SK-N-SH (cell line): ENCODE data around the gene MYO9A. TPM values are rescaled to one million over a fixed set of nuclear protein-coding genes. Genes with fewer than 3 reads are reported as not detected.

ENCODE experiments used
- CTCF ChIA-PET: fragments of 300-600, 350-600 bp; formaldehyde crosslinking; extraction: SDS; loops from one replicate; lab custom pipeline; 2021; lab: Yijun Ruan, JAX
- POLR2A ChIA-PET: fragments of 350-600 bp; sonication (Branson Sonifier 250); formaldehyde crosslinking; extraction: SDS; loops from one replicate; lab custom pipeline; 2020; ENCODE audit warnings: antibody characterized with exemption, inconsistent platforms; lab: Yijun Ruan, JAX
- DNase-seq: peaks from one replicate; pipeline ENCODE4 v3.0.0; 2012
- H2AFZ ChIP-seq: fragments of 200-600 bp; sonication (generic); 2 replicates; pipeline ENCODE4 v1.8.1; 2016; ENCODE audit warnings: antibody characterized with exemption, mild to moderate bottlenecking, low read depth
- H3F3A ChIP-seq: fragments of 200-600 bp; sonication (generic); replicated peaks from 2 replicates; pipeline ENCODE3; 2016; ENCODE audit warnings: antibody characterized with exemption, mild to moderate bottlenecking; ENCODE audit not compliant: insufficient read depth
- H3K27ac ChIP-seq, 2 experiments: fragments of 200-500 bp in 1 of 2; fragments of 200-600 bp in 1 of 2; sonication (Bioruptor generic) in 1 of 2; sonication (generic), shearing (Covaris generic) in 1 of 2; 2 replicates each; pipeline versions ENCODE4 v1.5.1 to v1.6.1; 2014 to 2016; ENCODE audit warnings: low read depth in 2 of 2, inconsistent platforms in 1 of 2, low read length in 1 of 2, mild to moderate bottlenecking in 1 of 2, mixed read lengths in 1 of 2
- H3K27me3 ChIP-seq: fragments of 200-600 bp; sonication (generic), shearing (Covaris generic); 2 replicates; pipeline ENCODE4 v1.6.1; 2016; ENCODE audit warnings: mixed run types; ENCODE audit not compliant: insufficient read depth
- H3K36me3 ChIP-seq, 2 experiments: fragments of 200-500 bp in 1 of 2; fragments of 200-600 bp in 1 of 2; sonication (Bioruptor generic) in 1 of 2; sonication (generic) in 1 of 2; replicated peaks in 1 of 2; 2 replicates each; pipeline versions ENCODE3 to v1.5.1; 2014 to 2016; ENCODE audit warnings: low read length in 1 of 2, mild to moderate bottlenecking in 1 of 2; ENCODE audit not compliant: insufficient read depth in 2 of 2, control insufficient read depth in 1 of 2
- H3K4me1 ChIP-seq, 2 experiments: fragments of 200-500 bp in 1 of 2; fragments of 200-600 bp in 1 of 2; sonication (Bioruptor generic) in 1 of 2; sonication (generic), shearing (Covaris generic) in 1 of 2; 2 replicates each; pipeline versions ENCODE4 v1.5.1 to v1.6.1; 2014 to 2016; ENCODE audit warnings: low read depth in 1 of 2, low read length in 1 of 2, mixed run types in 1 of 2; ENCODE audit not compliant: insufficient read depth in 2 of 2, control insufficient read depth in 1 of 2
- H3K4me2 ChIP-seq: fragments of 200-600 bp; sonication (generic), shearing (Covaris generic); 2 replicates; pipeline ENCODE4 v1.6.1; 2017; ENCODE audit warnings: mixed run types
- H3K4me3 ChIP-seq, 2 experiments: fragments of 200-500 bp in 1 of 2; fragments of 200-600 bp in 1 of 2; sonication (Bioruptor generic) in 1 of 2; sonication (generic), shearing (Covaris generic) in 1 of 2; 2 replicates each; pipeline versions ENCODE4 v1.5.1 to v1.8.1; 2014 to 2016; ENCODE audit warnings: low read depth in 2 of 2, inconsistent platforms in 1 of 2, low read length in 1 of 2, mild to moderate bottlenecking in 1 of 2, mixed read lengths in 1 of 2, moderate library complexity in 1 of 2
- H3K79me2 ChIP-seq: fragments of 200-600 bp; sonication (generic); 2 replicates; pipeline ENCODE4 v1.8.1; 2017; ENCODE audit warnings: mild to moderate bottlenecking; ENCODE audit not compliant: insufficient read depth
- H3K9ac ChIP-seq: fragments of 200-600 bp; sonication (generic); 2 replicates; pipeline ENCODE4 v1.6.1; 2017; ENCODE audit warnings: mixed run types
- H3K9me2 ChIP-seq: fragments of 200-600 bp; sonication (generic); 2 replicates; pipeline ENCODE4 v1.6.1; 2017; ENCODE audit warnings: mixed run types
- H3K9me3 ChIP-seq: fragments of 200-600 bp; sonication (generic); 2 replicates; pipeline ENCODE4 v1.6.1; 2017; ENCODE audit warnings: mixed run types, mild to moderate bottlenecking, moderate library complexity
- H4K20me1 ChIP-seq: fragments of 200-600 bp; sonication (generic); 2 replicates; pipeline ENCODE4 v1.6.1; 2017; ENCODE audit warnings: mild to moderate bottlenecking, mixed run types; ENCODE audit not compliant: insufficient read depth
- EZH2phosphoT487 ChIP-seq: fragments of 200-600 bp; sonication (generic); IDR thresholded peaks from 2 replicates; pipeline ENCODE4 v1.6.1; 2017; ENCODE audit warnings: low read depth, mixed run types, mild to moderate bottlenecking, antibody characterized with exemption, moderate library complexity, borderline replicate concordance
- FOXJ3 ChIP-seq: sonication (generic); formaldehyde crosslinking; IDR thresholded peaks from 2 replicates; pipeline ENCODE4 v1.5.1; 2020; ENCODE audit warnings: mild to moderate bottlenecking, missing genetic modification reagents
- FOXM1 ChIP-seq: IDR thresholded peaks from 2 replicates; pipeline ENCODE4 v1.4.0; 2012; ENCODE audit warnings: low read depth, mild to moderate bottlenecking
- GABPA ChIP-seq: IDR thresholded peaks from 2 replicates; pipeline ENCODE4 v1.4.0; 2012; ENCODE audit warnings: low read depth, mild to moderate bottlenecking
- IRF3 ChIP-seq: fragments of 150-350 bp; IDR thresholded peaks from 2 replicates; pipeline ENCODE4 v1.6.1; 2016; ENCODE audit warnings: mild to moderate bottlenecking, low read depth, low read length
- MEF2A ChIP-seq: IDR thresholded peaks from 2 replicates; pipeline ENCODE4 v1.4.0; 2012; ENCODE audit warnings: low read depth, borderline replicate concordance
- NFIC ChIP-seq: IDR thresholded peaks from 2 replicates; pipeline ENCODE4 v1.4.0; 2012; ENCODE audit warnings: borderline replicate concordance
- RAD21 ChIP-seq: IDR thresholded peaks from 2 replicates; pipeline ENCODE4 v1.6.1; 2012; ENCODE audit warnings: mild to moderate bottlenecking, low read length
- RCOR1 ChIP-seq: fragments of 150-350 bp; IDR thresholded peaks from 2 replicates; pipeline ENCODE4 v1.6.1; 2017; ENCODE audit warnings: antibody characterized with exemption, low read length
- REST ChIP-seq: IDR thresholded peaks from 2 replicates; pipeline ENCODE4 v1.6.1; 2012; ENCODE audit warnings: mild to moderate bottlenecking, low read depth, low read length, moderate library complexity
- RXRA ChIP-seq: IDR thresholded peaks from 2 replicates; pipeline ENCODE4 v1.4.0; 2012; ENCODE audit warnings: low read depth, mild to moderate bottlenecking, borderline replicate concordance
- SIN3A ChIP-seq: IDR thresholded peaks from 2 replicates; pipeline ENCODE4 v1.6.1; 2012; ENCODE audit warnings: low read depth, mild to moderate bottlenecking, low read length, moderate library complexity, borderline replicate concordance
- SMC3 ChIP-seq: IDR thresholded peaks from 2 replicates; pipeline ENCODE4 v1.6.1; 2012; ENCODE audit warnings: low read depth, low read length, improper control_type of control experiment
- TAF1 ChIP-seq: IDR thresholded peaks from 2 replicates; pipeline ENCODE4 v1.6.1; 2012; ENCODE audit warnings: low read depth, mild to moderate bottlenecking, low read length, moderate library complexity, borderline replicate concordance
- TCF12 ChIP-seq: IDR thresholded peaks from 2 replicates; pipeline ENCODE4 v1.4.0; 2012
- TEAD4 ChIP-seq: IDR thresholded peaks from 2 replicates; pipeline ENCODE4 v1.4.0; 2012; ENCODE audit warnings: mild to moderate bottlenecking, borderline replicate concordance; ENCODE audit not compliant: insufficient read depth
- WGBS: methylation state at CpG from one replicate; pipeline ENCODE4 v1.1.6; 2017; ENCODE audit warnings: low lambda C conversion rate; 5-methylcytosine and 5-hydroxymethylcytosine counted together
- polyA plus RNA-seq, 3 experiments: library from polyadenylated mRNA; depleted of rRNA; stranded (reverse); fragments of >200 nt; gene quantifications; 2 replicates each; pipeline ENCODE4 v1.2.3, GENCODE V29; 2012
- TF ChIP-seq, protein P1 (sequence below): fragments of 150-350 bp; IDR thresholded peaks from 2 replicates; pipeline ENCODE4 v1.6.1; 2017; ENCODE audit warnings: antibody characterized with exemption, low read length, low read depth, borderline replicate concordance

MYO9A gene
- polyA plus RNA-seq, 1 of the 3 experiments (the other 2 are of a cell fraction) = 4.1 TPM

DNA sequence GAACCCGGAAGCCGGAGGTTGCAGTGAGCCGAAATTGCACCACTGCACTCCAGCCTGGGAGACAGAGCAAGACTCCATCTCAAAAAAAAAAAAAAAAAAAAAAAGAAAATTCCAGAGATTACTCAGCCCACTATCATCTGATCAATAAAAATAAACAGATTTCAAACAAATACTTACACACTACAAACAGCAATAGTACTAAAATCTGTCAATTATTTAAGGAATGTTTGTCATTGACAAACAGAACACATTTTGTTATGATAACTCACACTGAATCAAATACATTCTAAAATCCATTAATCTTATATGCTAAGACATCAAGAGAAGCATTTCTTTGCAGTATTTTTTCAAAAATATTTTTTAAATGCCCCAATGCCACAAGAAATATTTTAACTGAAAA is 7.6 kb downstream of the MYO9A start:
- no peaks in the 10 kb centered on the region for H3K9me3 ChIP-seq
- H3K9me2 ChIP-seq = no peaks in the 10 kb centered on the region
- H4K20me1 ChIP-seq = peaks cover 66% of the 10 kb centered on the region
- H3K4me3 ChIP-seq = no peak overlapping the region
- H3K79me2 ChIP-seq = peaks cover 98% of the 10 kb centered on the region
- 82% methylated on average over 3 of the region's 3 CpGs for WGBS
- peaks cover 7% of the 10 kb centered on the region for H3F3A ChIP-seq
- no peak overlapping the region for H3K27ac ChIP-seq
- ChIA-PET CTCF (no interaction called here), POLR2A (no interaction called here)
- H3K9ac ChIP-seq = no peak overlapping the region
- no peaks in the 10 kb centered on the region for H3K36me3 ChIP-seq
- H3K27me3 ChIP-seq = no peaks in the 10 kb centered on the region
- no peak overlapping the region for H2AFZ ChIP-seq
- H3K4me1 ChIP-seq = no peaks in the 10 kb centered on the region; a peak in 2 of 4 replicates
- no peak for DNase-seq
- no peak overlapping the region for H3K4me2 ChIP-seq
- TF ChIP-seq, protein P1, sequence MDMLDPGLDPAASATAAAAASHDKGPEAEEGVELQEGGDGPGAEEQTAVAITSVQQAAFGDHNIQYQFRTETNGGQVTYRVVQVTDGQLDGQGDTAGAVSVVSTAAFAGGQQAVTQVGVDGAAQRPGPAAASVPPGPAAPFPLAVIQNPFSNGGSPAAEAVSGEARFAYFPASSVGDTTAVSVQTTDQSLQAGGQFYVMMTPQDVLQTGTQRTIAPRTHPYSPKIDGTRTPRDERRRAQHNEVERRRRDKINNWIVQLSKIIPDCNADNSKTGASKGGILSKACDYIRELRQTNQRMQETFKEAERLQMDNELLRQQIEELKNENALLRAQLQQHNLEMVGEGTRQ = no peak
- TF ChIP-seq IRF3 (no peak), EZH2phosphoT487 (no peak), REST (no peak), GABPA (no peak), TEAD4 (no peak), RXRA (no peak), SMC3 (no peak), FOXJ3 (CRISPR knock-in tag) (no peak), TAF1 (no peak), RCOR1 (no peak)

DNA sequence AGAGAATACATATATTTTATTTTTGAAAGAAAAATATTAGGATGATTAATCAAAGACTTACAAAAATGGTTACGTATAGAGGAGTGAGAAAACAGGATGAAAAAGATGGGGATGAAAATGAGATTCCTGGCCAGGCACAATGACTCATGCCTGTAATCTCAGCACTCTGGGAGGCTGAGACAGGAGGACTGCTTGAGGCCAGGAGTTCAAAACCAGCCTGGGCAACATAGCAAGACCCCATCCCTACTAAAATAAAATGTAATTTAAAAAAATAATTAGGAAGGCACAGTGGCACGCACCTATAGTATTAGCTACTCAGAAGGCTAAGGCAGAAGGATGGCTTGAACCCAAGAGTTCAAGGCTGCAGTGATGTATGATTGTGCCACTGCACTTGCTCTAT is 11.9 kb downstream of the MYO9A start:
- no peak overlapping the region for H2AFZ ChIP-seq
- H3K9me3 ChIP-seq = no peaks in the 10 kb centered on the region
- ChIA-PET POLR2A (no interaction called here), CTCF (no interaction called here)
- H3K36me3 ChIP-seq = no peaks in the 10 kb centered on the region
- no peak overlapping the region for H3K4me3 ChIP-seq
- peaks cover 7% of the 10 kb centered on the region for H3F3A ChIP-seq
- no peaks in the 10 kb centered on the region for H3K9me2 ChIP-seq
- H3K4me1 ChIP-seq = peaks cover 0 to 4% of the 10 kb centered on the region in 2 experiments; a peak in 1 of 4 replicates
- 100% methylated on average over 2 of the region's 2 CpGs for WGBS
- TF ChIP-seq SIN3A = no peak
- no peak for TF ChIP-seq MEF2A
- no peak for TF ChIP-seq IRF3
- no peak for TF ChIP-seq FOXM1
- no peak for TF ChIP-seq RAD21
- TF ChIP-seq SMC3 = no peak
- TF ChIP-seq NFIC = no peak
- TF ChIP-seq GABPA = no peak
- TF ChIP-seq RCOR1 = no peak
- no peak for TF ChIP-seq TCF12
- H3K27ac ChIP-seq = no peak overlapping the region
- no peak for DNase-seq
- peaks cover 58% of the 10 kb centered on the region for H4K20me1 ChIP-seq
- H3K79me2 ChIP-seq = peaks cover 68% of the 10 kb centered on the region
- no peak overlapping the region for H3K9ac ChIP-seq
- no peak overlapping the region for H3K4me2 ChIP-seq
- H3K27me3 ChIP-seq = no peaks in the 10 kb centered on the region
